SU-DHL-6 (cell line): ENCODE data around the gene CTCFL.

Experiments used
- EZH2phosphoT487 ChIP-seq: fragments of 200-600 bp; sonication (generic), shearing (Covaris generic); conservative IDR thresholded peaks from 2 replicates; pipeline ENCODE4 v1.6.1; 2018; ENCODE audit warnings: mild to moderate bottlenecking, antibody characterized with exemption, low read length, moderate library complexity, mixed read lengths
- TF ChIP-seq, protein P1 (sequence below): fragments of 200-600 bp; sonication (generic); IDR thresholded peaks from one replicate; pipeline ENCODE4 v1.5.1; 2017; ENCODE audit warnings: antibody characterized with exemption, mild to moderate bottlenecking, low read length, moderate library complexity; ENCODE audit not compliant: insufficient read depth, poor library complexity, severe bottlenecking

DNA sequence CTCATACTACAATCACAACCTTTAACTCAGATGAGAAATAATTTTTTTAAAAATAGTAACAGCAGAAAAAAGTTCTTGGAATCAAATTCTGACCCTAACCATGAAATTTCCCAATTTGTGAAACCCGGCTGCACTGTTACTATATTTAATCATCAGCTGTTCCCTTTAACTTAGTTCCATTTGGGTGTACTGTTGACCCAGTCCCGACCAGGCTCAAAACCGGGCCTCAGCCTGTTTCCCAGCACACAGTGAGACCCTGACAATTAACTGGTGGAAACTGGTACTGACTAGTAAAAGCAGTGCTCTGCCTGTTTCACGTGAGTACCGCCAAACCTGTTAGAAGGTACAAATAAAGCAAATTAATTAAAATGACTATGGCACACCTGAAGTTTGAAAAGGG lies 7.0 kb downstream of the CTCFL start:
- TF ChIP-seq, protein P1, sequence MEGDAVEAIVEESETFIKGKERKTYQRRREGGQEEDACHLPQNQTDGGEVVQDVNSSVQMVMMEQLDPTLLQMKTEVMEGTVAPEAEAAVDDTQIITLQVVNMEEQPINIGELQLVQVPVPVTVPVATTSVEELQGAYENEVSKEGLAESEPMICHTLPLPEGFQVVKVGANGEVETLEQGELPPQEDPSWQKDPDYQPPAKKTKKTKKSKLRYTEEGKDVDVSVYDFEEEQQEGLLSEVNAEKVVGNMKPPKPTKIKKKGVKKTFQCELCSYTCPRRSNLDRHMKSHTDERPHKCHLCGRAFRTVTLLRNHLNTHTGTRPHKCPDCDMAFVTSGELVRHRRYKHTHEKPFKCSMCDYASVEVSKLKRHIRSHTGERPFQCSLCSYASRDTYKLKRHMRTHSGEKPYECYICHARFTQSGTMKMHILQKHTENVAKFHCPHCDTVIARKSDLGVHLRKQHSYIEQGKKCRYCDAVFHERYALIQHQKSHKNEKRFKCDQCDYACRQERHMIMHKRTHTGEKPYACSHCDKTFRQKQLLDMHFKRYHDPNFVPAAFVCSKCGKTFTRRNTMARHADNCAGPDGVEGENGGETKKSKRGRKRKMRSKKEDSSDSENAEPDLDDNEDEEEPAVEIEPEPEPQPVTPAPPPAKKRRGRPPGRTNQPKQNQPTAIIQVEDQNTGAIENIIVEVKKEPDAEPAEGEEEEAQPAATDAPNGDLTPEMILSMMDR: no peak
- no peak for TF ChIP-seq EZH2phosphoT487
